H1 (cell line): ENCODE measurements around the gene PCCA. TPM values are rescaled to one million over a fixed set of nuclear protein-coding genes. Genes with fewer than 3 reads are reported as not detected.

Experiments
- CTCF ChIA-PET: fragments of 300-600 bp; sonication (Branson Sonifier 250); formaldehyde crosslinking; loops from one replicate; lab custom pipeline; 2021; ENCODE audit not compliant: partially characterized antibody; lab: Charles Lee
- POLR2A ChIA-PET: fragments of 300-600 bp; sonication (Branson Sonifier 250); formaldehyde crosslinking; loops from one replicate; lab custom pipeline; 2021; ENCODE audit warnings: inconsistent platforms; ENCODE audit not compliant: partially characterized antibody; lab: Charles Lee
- DNase-seq, 2 experiments: peaks; one replicate each; pipeline versions ENCODE4 v3.0.0 to v3.0.0-alpha.2; 2010 to 2022; ENCODE audit warnings: low spot score in 2 of 2, low read depth in 1 of 2, mixed read lengths in 1 of 2
- FAIRE-seq: peaks from 2 replicates; lab custom pipeline; 2011; peaks lifted over from hg19 to GRCh38; lab: Jason Lieb, UNC
- H2AFZ ChIP-seq: 2 replicates; pipeline ENCODE4 v1.8.1; 2012; ENCODE audit warnings: low read length, inconsistent platforms
- H2AK5ac ChIP-seq: 2 replicates; pipeline ENCODE4 v1.6.1; 2013; ENCODE audit warnings: low read depth, low read length
- H2BK120ac ChIP-seq: replicated peaks from 2 replicates; pipeline ENCODE3; 2013; ENCODE audit warnings: low read depth, low read length, inconsistent platforms
- H2BK12ac ChIP-seq: 2 replicates; pipeline ENCODE4 v1.6.1; 2013; ENCODE audit warnings: low read depth, low read length
- H2BK15ac ChIP-seq: 2 replicates; pipeline ENCODE4 v1.6.1; 2013; ENCODE audit warnings: low read length
- H2BK20ac ChIP-seq: 2 replicates; pipeline ENCODE4 v1.6.1; 2013; ENCODE audit warnings: low read length
- H2BK5ac ChIP-seq: 2 replicates; pipeline ENCODE4 v1.6.1; 2013; ENCODE audit warnings: low read depth, low read length
- H3K14ac ChIP-seq: 2 replicates; pipeline ENCODE4 v1.6.1; 2013; ENCODE audit warnings: inconsistent platforms; ENCODE audit not compliant: insufficient read length
- H3K18ac ChIP-seq: 2 replicates; pipeline ENCODE4 v1.6.1; 2013; ENCODE audit warnings: low read length; ENCODE audit errors: extremely low read depth
- H3K23ac ChIP-seq: 2 replicates; pipeline ENCODE4 v1.6.1; 2013; ENCODE audit warnings: inconsistent platforms; ENCODE audit not compliant: insufficient read length
- H3K23me2 ChIP-seq: 2 replicates; pipeline ENCODE4 v1.6.1; 2013; ENCODE audit warnings: low read depth, low read length
- H3K27ac ChIP-seq: 2 replicates; pipeline ENCODE4 v1.6.1; 2011; ENCODE audit warnings: low read depth, low read length, inconsistent platforms
- H3K27me3 ChIP-seq, 4 experiments: replicated peaks in 1 of 4; 1 replicate in 1 of 4; 2 replicates in 3 of 4; pipeline versions ENCODE4 v1.6.1 to v1.8.1; 2011 to 2013; ENCODE audit warnings: low read length in 3 of 4, mild to moderate bottlenecking in 3 of 4, inconsistent platforms in 2 of 4, mixed read lengths in 2 of 4, moderate library complexity in 1 of 4; ENCODE audit not compliant: control insufficient read depth in 3 of 4, insufficient read depth in 3 of 4; ENCODE audit errors: extremely low read depth in 1 of 4
- H3K36me3 ChIP-seq, 4 experiments: 2 replicates each; pipeline versions ENCODE4 v1.6.1 to v1.8.1; 2011 to 2013; ENCODE audit warnings: mild to moderate bottlenecking in 4 of 4, low read length in 3 of 4, moderate library complexity in 2 of 4, control low read depth in 1 of 4, inconsistent platforms in 1 of 4; ENCODE audit not compliant: insufficient read depth in 4 of 4, control insufficient read depth in 2 of 4
- H3K4ac ChIP-seq: replicated peaks from 2 replicates; pipeline ENCODE3; 2013; ENCODE audit warnings: low read length, low read depth, mixed read lengths, inconsistent platforms; ENCODE audit not compliant: insufficient read length
- H3K4me1 ChIP-seq, 4 experiments: replicated peaks in 1 of 4; 1 replicate in 1 of 4; 2 replicates in 3 of 4; pipeline versions ENCODE4 v1.6.1 to v1.8.1; 2011 to 2013; ENCODE audit warnings: low read length in 3 of 4, inconsistent platforms in 2 of 4, mixed read lengths in 1 of 4; ENCODE audit not compliant: insufficient read depth in 4 of 4, control insufficient read depth in 3 of 4
- H3K4me2 ChIP-seq, 2 experiments: 2 replicates each; pipeline versions ENCODE4 v1.6.1 to v1.8.1; 2011 to 2013; ENCODE audit warnings: low read depth in 2 of 2, low read length in 2 of 2, control low read depth in 1 of 2, inconsistent platforms in 1 of 2, mild to moderate bottlenecking in 1 of 2; ENCODE audit not compliant: insufficient read depth in 1 of 2
- H3K4me3 ChIP-seq, 4 experiments: fragments of 200-600, 300-600 bp in 1 of 4; sonication (generic), shearing (Covaris generic), sonication (Bioruptor Twin) in 1 of 4; 2 replicates each; pipeline versions ENCODE4 v1.5.1 to v1.8.1; 2011 to 2016; ENCODE audit warnings: low read length in 4 of 4, low read depth in 3 of 4, control low read depth in 2 of 4, inconsistent platforms in 2 of 4, mild to moderate bottlenecking in 2 of 4, mixed read lengths in 1 of 4, moderate library complexity in 1 of 4; ENCODE audit not compliant: insufficient read depth in 2 of 4; ENCODE audit errors: extremely low read depth in 1 of 4
- H3K56ac ChIP-seq: replicated peaks from 2 replicates; pipeline ENCODE3; 2013; ENCODE audit warnings: low read depth, mild to moderate bottlenecking, mixed read lengths, low read length, inconsistent platforms; ENCODE audit not compliant: insufficient read length
- H3K79me1 ChIP-seq: 2 replicates; pipeline ENCODE4 v1.6.1; 2013; ENCODE audit warnings: low read depth, low read length, control low read depth
- H3K79me2 ChIP-seq, 2 experiments: 2 replicates each; pipeline versions ENCODE4 v1.6.1 to v1.8.1; 2012 to 2013; ENCODE audit warnings: low read length in 2 of 2, mild to moderate bottlenecking in 2 of 2, inconsistent platforms in 1 of 2; ENCODE audit not compliant: insufficient read depth in 2 of 2, control insufficient read depth in 1 of 2
- H3K9ac ChIP-seq, 4 experiments: replicated peaks in 1 of 4; 1 replicate in 1 of 4; 2 replicates in 3 of 4; pipeline versions ENCODE4 v1.6.1 to v1.8.1; 2011 to 2013; ENCODE audit warnings: low read depth in 3 of 4, low read length in 3 of 4, control low read depth in 2 of 4, mild to moderate bottlenecking in 2 of 4, moderate library complexity in 2 of 4, inconsistent platforms in 1 of 4; ENCODE audit errors: extremely low read depth in 1 of 4
- H3K9me3 ChIP-seq, 2 experiments: 2 replicates each; pipeline versions ENCODE4 v1.6.1 to v1.8.1; 2012 to 2013; ENCODE audit warnings: mild to moderate bottlenecking in 2 of 2, moderate library complexity in 2 of 2, control low read depth in 1 of 2, inconsistent platforms in 1 of 2, low read depth in 1 of 2, low read length in 1 of 2, mixed read lengths in 1 of 2; ENCODE audit not compliant: insufficient read depth in 2 of 2
- H4K20me1 ChIP-seq, 2 experiments: replicated peaks in 1 of 2; 2 replicates each; pipeline versions ENCODE3 to v1.8.1; 2011 to 2013; ENCODE audit warnings: inconsistent platforms in 2 of 2, low read length in 2 of 2, mild to moderate bottlenecking in 1 of 2; ENCODE audit not compliant: insufficient read depth in 2 of 2, control insufficient read depth in 1 of 2
- H4K5ac ChIP-seq: 2 replicates; pipeline ENCODE4 v1.6.1; 2013; ENCODE audit warnings: low read length, low read depth, mixed read lengths, inconsistent platforms; ENCODE audit not compliant: insufficient read length
- H4K8ac ChIP-seq: 2 replicates; pipeline ENCODE4 v1.8.0; 2013; ENCODE audit warnings: mild to moderate bottlenecking, moderate library complexity, low read length, inconsistent platforms; ENCODE audit not compliant: insufficient read depth; ENCODE audit errors: extremely low read depth
- H4K91ac ChIP-seq: replicated peaks from 2 replicates; pipeline ENCODE3; 2013; ENCODE audit warnings: low read length, mixed read lengths, inconsistent platforms; ENCODE audit not compliant: insufficient read length
- RAD21 ChIP-seq, 2 experiments: IDR thresholded peaks in 1 of 2; conservative IDR thresholded peaks in 1 of 2; 2 replicates each; pipeline ENCODE4 v1.6.1; 2011; ENCODE audit warnings: low read depth in 2 of 2, low read length in 2 of 2, improper control_type of control experiment in 1 of 2, inconsistent platforms in 1 of 2, mild to moderate bottlenecking in 1 of 2, moderate library complexity in 1 of 2
- WGBS, 2 experiments: shearing (Covaris generic) in 1 of 2; methylation state at CpG; one replicate each; pipeline versions ENCODE4 v1.1.6 to v1.1.7; 2013 to 2015; ENCODE audit warnings: low lambda C conversion rate in 2 of 2, mixed read lengths in 2 of 2, inconsistent platforms in 1 of 2, low coverage in 1 of 2, missing lambda C conversion rate in 1 of 2; ENCODE audit not compliant: insufficient replicate concordance in 2 of 2, insufficient coverage in 1 of 2, insufficient read length in 1 of 2; ENCODE audit errors: extremely low coverage in 1 of 2, missing lambda C conversion rate in 1 of 2; 5-methylcytosine and 5-hydroxymethylcytosine counted together
- polyA plus RNA-seq, 7 experiments: library from polyadenylated mRNA; depleted of rRNA in 3 of 7; stranded (reverse) in 5 of 7; unstranded in 2 of 7; fragments of >200 nt in 5 of 7; fragments of 200-250 nt in 2 of 7; gene quantifications; 1 replicate in 5 of 7; 2 replicates in 1 of 7; 4 replicates in 1 of 7; pipeline versions ENCODE4 v1.2.1 to v1.2.3, GENCODE V29; 2011 to 2013; ENCODE audit warnings: missing spikeins in 2 of 7, mixed read lengths in 2 of 7
- total RNA-seq: library from RNA; stranded (reverse); fragmentation: NEBNext Ultra II Directional; extraction: Animal tissue kit (Norgen Biotek cat#: 25700); gene quantifications from 2 replicates; pipeline ENCODE4 v1.2.1, GENCODE V29; 2021

The PCCA gene
- total and polyA plus RNA-seq, 2 of the 8 experiments (the other 6 are each of a cell fraction or from before 2014, with no cell fraction given): 18.4 to 49.8 TPM

GRCh38 chr13:100537951-100538462, 449.1 kb downstream of the PCCA start:
- no peak overlapping the region for H2AK5ac ChIP-seq
- no peak overlapping the region for H3K9ac ChIP-seq
- H3K36me3 ChIP-seq: no peaks in the 10 kb centered on the region
- no peaks in the 10 kb centered on the region for H3K27me3 ChIP-seq
- H3K4ac ChIP-seq: no peak overlapping the region
- H3K4me3 ChIP-seq: no peak overlapping the region
- no peak overlapping the region for H2BK15ac ChIP-seq
- TF ChIP-seq RAD21 (IDR thresholded peaks at IDR 0.05 in 1 of 2, conservative IDR thresholded peaks at IDR 0.05 in 1 of 2; ENCODE audit: low read depth in 2 of 2, low read length in 2 of 2): no peak
- no peak overlapping the region for H4K8ac ChIP-seq
- DNase-seq (no peak), FAIRE-seq (no peak)
- no peaks in the 10 kb centered on the region for H3K79me2 ChIP-seq
- no peak overlapping the region for H3K23ac ChIP-seq
- H3K4me2 ChIP-seq: no peak overlapping the region
- CTCF ChIA-PET: no interaction called here
- POLR2A ChIA-PET: no interaction called here
- no peaks in the 10 kb centered on the region for H3K79me1 ChIP-seq
- H2AFZ ChIP-seq: no peak overlapping the region
- no peak overlapping the region for H4K91ac ChIP-seq
- H3K9me3 ChIP-seq: no peaks in the 10 kb centered on the region
- H3K56ac ChIP-seq: no peak overlapping the region
- H2BK20ac ChIP-seq: no peak overlapping the region
- no peak overlapping the region for H2BK5ac ChIP-seq
- H2BK120ac ChIP-seq: no peak overlapping the region
- no peak overlapping the region for H2BK12ac ChIP-seq
- no peak overlapping the region for H3K18ac ChIP-seq
- no peak overlapping the region for H3K14ac ChIP-seq
- H3K4me1 ChIP-seq: peaks cover 0 to 3% (median 0%) of the 10 kb centered on the region in 4 experiments; a peak in 2 of 7 replicates
- H3K27ac ChIP-seq: no peak overlapping the region
- 93% methylated on average over 5 of the region's 5 CpGs; no CpG with 5 or more reads in 1 of the 2 experiments for WGBS, 2 experiments
- H4K5ac ChIP-seq: no peak overlapping the region
- no peaks in the 10 kb centered on the region for H3K23me2 ChIP-seq
- no peaks in the 10 kb centered on the region for H4K20me1 ChIP-seq
